IMR-90 (cell line): ENCODE data around the gene NPAS2. TPM values are rescaled to one million over a fixed set of nuclear protein-coding genes. Genes with fewer than 3 reads are reported as not detected.
A peak's percentile ranks its signal among the peaks of the same experiment; 100 is the strongest.

Experiments used
- ATAC-seq: fragments of 200-7000 bp; cut with Tn5 transposase; 2 replicates; pipeline ENCODE4 v1.9.1; 2020; ENCODE audit warnings: low read depth, mild to moderate bottlenecking, moderate library complexity
- BruUV-seq: library from RNA; stranded (reverse); fragments of 400-500 nt; replicated peaks from 2 replicates; lab custom pipeline; 2021; lab: Mats Ljungman, UMichigan
- CTCF ChIA-PET: fragments of 300-600 bp; formaldehyde crosslinking; extraction: SDS; loops from one replicate; lab custom pipeline; 2021; ENCODE audit warnings: antibody characterized with exemption; lab: Yijun Ruan, JAX
- POLR2A ChIA-PET: fragments of 300-600 bp; sonication (Branson Sonifier 250); formaldehyde crosslinking; loops from one replicate; lab custom pipeline; 2022; ENCODE audit warnings: antibody characterized with exemption; ENCODE audit not compliant: unreplicated experiment; lab: Charles Lee
- DNase-seq: peaks from one replicate; pipeline ENCODE4 v3.0.0; 2013
- H2AFZ ChIP-seq: replicated peaks from 2 replicates; pipeline ENCODE3; 2013; ENCODE audit warnings: low read length, mild to moderate bottlenecking; ENCODE audit not compliant: poor library complexity
- H2AK5ac ChIP-seq: 2 replicates; pipeline ENCODE4 v1.6.1; 2013; ENCODE audit warnings: low read depth, low read length, inconsistent platforms
- H2AK9ac ChIP-seq: replicated peaks from 2 replicates; pipeline ENCODE3; 2013; ENCODE audit warnings: mild to moderate bottlenecking, low read depth, low read length, moderate library complexity; ENCODE audit not compliant: poor library complexity
- H2BK120ac ChIP-seq: 2 replicates; pipeline ENCODE4 v1.6.1; 2013; ENCODE audit warnings: low read depth, low read length, inconsistent platforms
- H2BK15ac ChIP-seq: 3 replicates; pipeline ENCODE4 v1.6.1; 2013; ENCODE audit warnings: low read depth, low read length, inconsistent platforms
- H2BK20ac ChIP-seq: 2 replicates; pipeline ENCODE4 v1.6.1; 2013; ENCODE audit warnings: low read depth, mild to moderate bottlenecking, inconsistent platforms, low read length, moderate library complexity
- H2BK5ac ChIP-seq: 2 replicates; pipeline ENCODE4 v1.6.1; 2013; ENCODE audit warnings: mild to moderate bottlenecking, low read depth, low read length, inconsistent platforms; ENCODE audit not compliant: poor library complexity, severe bottlenecking
- H3K14ac ChIP-seq: replicated peaks from 2 replicates; pipeline ENCODE4 v1.6.1; 2013; ENCODE audit warnings: low read depth, low read length, inconsistent platforms
- H3K18ac ChIP-seq: 2 replicates; pipeline ENCODE4 v1.6.1; 2013; ENCODE audit warnings: low read depth, low read length, control low read depth
- H3K23ac ChIP-seq: 2 replicates; pipeline ENCODE4 v1.6.1; 2013; ENCODE audit warnings: low read depth, low read length, inconsistent platforms
- H3K27ac ChIP-seq: 2 replicates; pipeline ENCODE4 v1.5.1; 2013; ENCODE audit warnings: mild to moderate bottlenecking, control low read depth, low read length; ENCODE audit not compliant: insufficient read depth
- H3K27me3 ChIP-seq: 2 replicates; pipeline ENCODE4 v1.6.1; 2013; ENCODE audit warnings: low read length; ENCODE audit not compliant: control insufficient read depth, insufficient read depth
- H3K36me3 ChIP-seq: 2 replicates; pipeline ENCODE4 v1.6.1; 2013; ENCODE audit warnings: low read length, mixed read lengths; ENCODE audit not compliant: control insufficient read depth, insufficient read depth
- H3K4ac ChIP-seq: 2 replicates; pipeline ENCODE4 v1.6.1; 2013; ENCODE audit warnings: low read depth, low read length, inconsistent platforms
- H3K4me1 ChIP-seq: 2 replicates; pipeline ENCODE4 v1.6.1; 2013; ENCODE audit warnings: low read length, mixed read lengths; ENCODE audit not compliant: control insufficient read depth, insufficient read depth
- H3K4me2 ChIP-seq: 2 replicates; pipeline ENCODE4 v1.6.1; 2013; ENCODE audit warnings: low read depth, mild to moderate bottlenecking, control low read depth, low read length, moderate library complexity
- H3K4me3 ChIP-seq: 2 replicates; pipeline ENCODE4 v1.5.1; 2013; ENCODE audit warnings: low read depth, mild to moderate bottlenecking, control low read depth, low read length, moderate library complexity; ENCODE audit not compliant: insufficient read depth
- H3K56ac ChIP-seq: 2 replicates; pipeline ENCODE4 v1.6.1; 2013; ENCODE audit warnings: low read length, inconsistent platforms; ENCODE audit not compliant: insufficient read depth; ENCODE audit errors: extremely low read depth
- H3K79me1 ChIP-seq, 2 experiments: 2 replicates each; pipeline ENCODE4 v1.6.1; 2013; ENCODE audit warnings: low read length in 2 of 2, inconsistent platforms in 1 of 2, low read depth in 1 of 2
- H3K9ac ChIP-seq: 2 replicates; pipeline ENCODE4 v1.6.1; 2013; ENCODE audit warnings: low read depth, low read length, control low read depth
- H3K9me1 ChIP-seq: 2 replicates; pipeline ENCODE4 v1.6.1; 2013; ENCODE audit warnings: low read length, inconsistent platforms; ENCODE audit not compliant: insufficient read depth
- H3K9me3 ChIP-seq: 2 replicates; pipeline ENCODE4 v1.6.1; 2013; ENCODE audit warnings: low read length; ENCODE audit not compliant: control insufficient read depth, insufficient read depth
- H4K20me1 ChIP-seq: 2 replicates; pipeline ENCODE4 v1.6.1; 2013; ENCODE audit warnings: low read length, inconsistent platforms; ENCODE audit not compliant: insufficient read depth
- H4K5ac ChIP-seq: 2 replicates; pipeline ENCODE4 v1.6.1; 2013; ENCODE audit warnings: mild to moderate bottlenecking, low read depth, low read length, control low read depth
- H4K8ac ChIP-seq, 2 experiments: 2 replicates each; pipeline ENCODE4 v1.6.1; 2013; ENCODE audit warnings: low read depth in 2 of 2, low read length in 2 of 2, control low read depth in 1 of 2, inconsistent platforms in 1 of 2
- H4K91ac ChIP-seq: 2 replicates; pipeline ENCODE4 v1.6.1; 2013; ENCODE audit warnings: low read depth, low read length, inconsistent platforms; ENCODE audit not compliant: insufficient read depth
- CHD1 ChIP-seq: IDR thresholded peaks from 2 replicates; pipeline ENCODE4 v1.6.1; 2012; ENCODE audit warnings: low read depth, low read length, improper control_type of control experiment
- FOS ChIP-seq: fragments of 150-350 bp; IDR thresholded peaks from 2 replicates; pipeline ENCODE4 v1.6.1; 2016; ENCODE audit warnings: low read depth, low read length
- SMC3 ChIP-seq: fragments of 150-350 bp; IDR thresholded peaks from 2 replicates; pipeline ENCODE4 v1.6.1; 2016; ENCODE audit warnings: low read depth, mild to moderate bottlenecking, antibody characterized with exemption, low read length, moderate library complexity
- WGBS, 2 experiments: methylation state at CpG; one replicate each; pipeline versions ENCODE4 v1.1.5 to v1.1.7; 2013; ENCODE audit warnings: missing lambda C conversion rate in 2 of 2; ENCODE audit not compliant: insufficient read length in 1 of 2; ENCODE audit errors: extremely low coverage in 2 of 2; 5-methylcytosine and 5-hydroxymethylcytosine counted together
- dilution Hi-C: fragments of 300-500 bp; cut with HindIII; formaldehyde crosslinking; loops from one replicate; pipeline ENCODE4 v1.14.3; 2018; ENCODE audit warnings: low sequenced_read_pairs; ENCODE audit not compliant: unreplicated experiment
- in situ Hi-C: fragments of 300-500 bp; cut with MboI; formaldehyde crosslinking; loops from 3 replicates; pipeline ENCODE4 v1.14.3; 2019; ENCODE audit warnings: low sequenced_read_pairs, inconsistent platforms, mixed read lengths
- intact Hi-C: fragments of 100-400 bp; cut with micrococcal nuclease; formaldehyde crosslinking; loops from 2 replicates; pipeline ENCODE4 v1.10.0; 2022
- polyA plus RNA-seq, 3 experiments: library from polyadenylated mRNA; depleted of rRNA; stranded (reverse); fragments of >200 nt; gene quantifications; 2 replicates each; pipeline ENCODE4 v1.2.3, GENCODE V29; 2012; ENCODE audit warnings: low replicate concordance in 1 of 3
- total RNA-seq: library from RNA; depleted of rRNA; stranded (reverse); fragments of >200 nt; gene quantifications from 2 replicates; pipeline ENCODE4 v1.2.3, GENCODE V29; 2012
- TF ChIP-seq, protein P1 (sequence below): conservative IDR thresholded peaks from 2 replicates; pipeline ENCODE4 v1.5.1; 2012; ENCODE audit warnings: mild to moderate bottlenecking, low read depth, low read length, improper control_type of control experiment

NPAS2 gene
- total and polyA plus RNA-seq, 2 of the 4 experiments (the other 2 are of a cell fraction): 5.2 to 14.8 TPM

DNA sequence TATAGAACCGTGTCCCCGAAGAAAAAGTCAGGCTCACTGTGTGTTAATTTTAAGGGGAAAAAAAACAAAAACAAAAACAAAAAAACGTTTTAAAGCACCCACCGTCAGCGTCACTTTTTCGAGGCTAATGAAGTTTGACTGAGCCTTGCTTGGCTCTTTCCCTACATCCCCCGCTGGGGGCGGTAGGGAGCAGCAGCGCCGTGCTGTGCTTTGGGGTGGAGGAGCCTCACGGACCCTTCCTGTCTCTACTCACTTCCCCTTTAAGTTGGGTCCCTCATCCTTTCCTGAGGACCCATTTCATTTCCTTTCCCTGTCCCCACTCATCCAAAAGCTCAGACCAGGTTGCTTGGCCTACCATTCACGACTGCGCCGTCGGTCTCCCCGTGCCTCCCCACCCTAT lies 99.4 kb downstream of the NPAS2 start:
- intact Hi-C loops (no loop called here), in situ Hi-C loops (no loop called here), dilution Hi-C loops (no loop called here)
- Histone ChIP-seq H3K79me1 (peaks cover 0 to 10% of the 10 kb centered on the region in 2 experiments; a peak in 2 of 4 replicates), H4K20me1 (no peaks in the 10 kb centered on the region), H3K23ac (no peak overlapping the region), H2BK5ac (no peak overlapping the region), H4K5ac (no peak overlapping the region), H2BK15ac (no peak overlapping the region), H3K4ac (no peak overlapping the region), H3K56ac (no peak overlapping the region), H3K18ac (no peak overlapping the region), H4K8ac (no peak overlapping the region), H2AFZ (no peak overlapping the region), H4K91ac (no peak overlapping the region), H3K4me2 (no peak overlapping the region), H3K4me1 (peaks cover 4% of the 10 kb centered on the region), H3K36me3 (no peaks in the 10 kb centered on the region), H3K4me3 (no peak overlapping the region), H2AK5ac (no peak overlapping the region), H2BK20ac (no peak overlapping the region), H2BK120ac (no peak overlapping the region), H2AK9ac (no peak overlapping the region), H3K27ac (no peak overlapping the region), H3K9ac (no peak overlapping the region), H3K9me1 (peaks cover 4% of the 10 kb centered on the region; the same call in 1 of the 2 replicates), H3K14ac (no peak overlapping the region), H3K27me3 (no peaks in the 10 kb centered on the region), H3K9me3 (no peaks in the 10 kb centered on the region)
- ATAC-seq: no peak
- POLR2A ChIA-PET: no interaction called here
- CTCF ChIA-PET: no interaction called here
- no peak for DNase-seq
- no TSS peak for BruUV-seq
- TF ChIP-seq, protein P1, sequence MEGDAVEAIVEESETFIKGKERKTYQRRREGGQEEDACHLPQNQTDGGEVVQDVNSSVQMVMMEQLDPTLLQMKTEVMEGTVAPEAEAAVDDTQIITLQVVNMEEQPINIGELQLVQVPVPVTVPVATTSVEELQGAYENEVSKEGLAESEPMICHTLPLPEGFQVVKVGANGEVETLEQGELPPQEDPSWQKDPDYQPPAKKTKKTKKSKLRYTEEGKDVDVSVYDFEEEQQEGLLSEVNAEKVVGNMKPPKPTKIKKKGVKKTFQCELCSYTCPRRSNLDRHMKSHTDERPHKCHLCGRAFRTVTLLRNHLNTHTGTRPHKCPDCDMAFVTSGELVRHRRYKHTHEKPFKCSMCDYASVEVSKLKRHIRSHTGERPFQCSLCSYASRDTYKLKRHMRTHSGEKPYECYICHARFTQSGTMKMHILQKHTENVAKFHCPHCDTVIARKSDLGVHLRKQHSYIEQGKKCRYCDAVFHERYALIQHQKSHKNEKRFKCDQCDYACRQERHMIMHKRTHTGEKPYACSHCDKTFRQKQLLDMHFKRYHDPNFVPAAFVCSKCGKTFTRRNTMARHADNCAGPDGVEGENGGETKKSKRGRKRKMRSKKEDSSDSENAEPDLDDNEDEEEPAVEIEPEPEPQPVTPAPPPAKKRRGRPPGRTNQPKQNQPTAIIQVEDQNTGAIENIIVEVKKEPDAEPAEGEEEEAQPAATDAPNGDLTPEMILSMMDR: peak; percentile 22; the same call in 1 of the 2 replicates
- no peak for TF ChIP-seq FOS
- no peak for TF ChIP-seq SMC3
- no peak for TF ChIP-seq CHD1
- 100% methylated on average over 1 of the region's 16 CpGs; no CpG with 5 or more reads in 1 of the 2 experiments for WGBS, 2 experiments
